BJ (cell line): ENCODE results near the gene PGR. TPM values are rescaled to one million over a fixed set of nuclear protein-coding genes. Genes with fewer than 3 reads are reported as not detected.

Experiments
- CTCF ChIA-PET: fragments of 350-600 bp; formaldehyde crosslinking; extraction: SDS; loops from one replicate; lab custom pipeline; 2021; ENCODE audit warnings: antibody characterized with exemption, inconsistent platforms; lab: Yijun Ruan, JAX
- POLR2A ChIA-PET: fragments of 300-600 bp; sonication (Branson Sonifier 250); formaldehyde crosslinking; extraction: SDS; loops from one replicate; lab custom pipeline; 2021; ENCODE audit warnings: antibody characterized with exemption; lab: Charles Lee
- DNase-seq: peaks from one replicate; pipeline ENCODE4 v3.0.0-alpha.2; 2011; ENCODE audit warnings: low read depth
- H3K27me3 ChIP-seq: 2 replicates; pipeline ENCODE4 v1.6.0; 2011; ENCODE audit warnings: low read length; ENCODE audit not compliant: control insufficient read depth, insufficient read depth
- H3K36me3 ChIP-seq: 2 replicates; pipeline ENCODE4 v1.5.1; 2011; ENCODE audit warnings: low read length; ENCODE audit not compliant: control insufficient read depth, insufficient read depth
- H3K4me3 ChIP-seq: 2 replicates; pipeline ENCODE4 v1.5.1; 2011; ENCODE audit warnings: low read depth, mild to moderate bottlenecking, control low read depth, low read length
- CTCF ChIP-seq: IDR thresholded peaks from 2 replicates; pipeline ENCODE4 v1.5.1; 2011; ENCODE audit warnings: low read depth, mild to moderate bottlenecking, control low read depth, inconsistent platforms, low read length, moderate library complexity; ENCODE audit not compliant: insufficient read depth
- polyA plus RNA-seq: library from polyadenylated mRNA; depleted of rRNA; stranded (reverse); fragments of >200 nt; gene quantifications from 2 replicates; pipeline ENCODE4 v1.2.3, GENCODE V29; 2011

PGR gene
- polyA plus RNA-seq, 1 experiment = not detected

GRCh38 chr11:101008961-101009689, 120.5 kb downstream of the PGR start:
- H3K27me3 ChIP-seq = no peaks in the 10 kb centered on the region; the same call in 1 of the 2 replicates
- no peaks in the 10 kb centered on the region for H3K36me3 ChIP-seq
- TF ChIP-seq CTCF = no peak
- ChIA-PET CTCF (no interaction called here), POLR2A (no interaction called here)
- DNase-seq = no peak
- H3K4me3 ChIP-seq = no peak overlapping the region

- POLR2A ChIA-PET = no interaction called here
- no peak overlapping the region for H3K4me3 ChIP-seq
- peak; percentile 13; the same call in 1 of the 2 replicates for TF ChIP-seq CTCF
- no peaks in the 10 kb centered on the region for H3K36me3 ChIP-seq
- no peaks in the 10 kb centered on the region; the same call in 1 of the 2 replicates for H3K27me3 ChIP-seq
- no peak for DNase-seq
- CTCF ChIA-PET = no interaction called here
Observed at GRCh38 chr11:101003468-101003867, 126.1 kb downstream of the PGR start.

- POLR2A ChIA-PET = no interaction called here
- no peaks in the 10 kb centered on the region for H3K27me3 ChIP-seq
- H3K36me3 ChIP-seq = no peaks in the 10 kb centered on the region
- CTCF ChIA-PET = no interaction called here
- TF ChIP-seq CTCF = no peak
- H3K4me3 ChIP-seq = no peak overlapping the region
- no peak for DNase-seq
Observed at GRCh38 chr11:100999756-101000155, 129.9 kb downstream of the PGR start.

GRCh38 chr11:100994966-100995365, 134.6 kb downstream of the PGR start:
- Histone ChIP-seq H3K4me3 (no peak overlapping the region), H3K27me3 (no peaks in the 10 kb centered on the region), H3K36me3 (no peaks in the 10 kb centered on the region)
- CTCF ChIA-PET = no interaction called here
- POLR2A ChIA-PET = no interaction called here
- no peak for DNase-seq
- TF ChIP-seq CTCF = no peak

GRCh38 chr11:100991541-100991940, 138.1 kb downstream of the PGR start:
- Histone ChIP-seq H3K4me3 (no peak overlapping the region), H3K27me3 (no peaks in the 10 kb centered on the region), H3K36me3 (no peaks in the 10 kb centered on the region)
- POLR2A ChIA-PET = no interaction called here
- no peak for TF ChIP-seq CTCF
- CTCF ChIA-PET = no interaction called here
- peak; percentile 4 for DNase-seq
